ENCODE results near the gene MUC3A.

Gene MUC3A

GRCh38 chr7:101012931-101013330 is 63.6 kb downstream of the MUC3A start:
- Histone ChIP-seq H3K27ac (ENCODE audit: insufficient read depth, low read length, poor library complexity, severe bottlenecking) (no peak overlapping the region), H3K36me3 (ENCODE audit: control insufficient read depth, insufficient read depth, low read length) (no peaks in the 10 kb centered on the region), H3K27me3 (replicated peaks; ENCODE audit: control insufficient read depth, insufficient read depth, low read length, poor library complexity, severe bottlenecking) (no peaks in the 10 kb centered on the region), H3K4me1 (ENCODE audit: control insufficient read depth, insufficient read depth, low read length, poor library complexity, severe bottlenecking) (no peaks in the 10 kb centered on the region), H3K9me3 (ENCODE audit: control insufficient read depth, low read length) (no peaks in the 10 kb centered on the region), H3K4me3 (ENCODE audit: insufficient read depth, low read depth, low read length, poor library complexity, severe bottlenecking) (no peak overlapping the region)
- DNase-seq = no peak

- Histone ChIP-seq H3K4me1 (ENCODE audit: control insufficient read depth, insufficient read depth, low read length, poor library complexity, severe bottlenecking) (peaks cover 5% of the 10 kb centered on the region), H3K4me3 (ENCODE audit: insufficient read depth, low read depth, low read length, poor library complexity, severe bottlenecking) (no peak overlapping the region), H3K36me3 (ENCODE audit: control insufficient read depth, insufficient read depth, low read length) (no peaks in the 10 kb centered on the region), H3K9me3 (ENCODE audit: control insufficient read depth, low read length) (no peaks in the 10 kb centered on the region), H3K27ac (ENCODE audit: insufficient read depth, low read length, poor library complexity, severe bottlenecking) (no peak overlapping the region), H3K27me3 (replicated peaks; ENCODE audit: control insufficient read depth, insufficient read depth, low read length, poor library complexity, severe bottlenecking) (no peaks in the 10 kb centered on the region)
- DNase-seq = no peak
These were observed 66.3 kb downstream of the MUC3A start for GRCh38 chr7:101015626-101016025.

DNA sequence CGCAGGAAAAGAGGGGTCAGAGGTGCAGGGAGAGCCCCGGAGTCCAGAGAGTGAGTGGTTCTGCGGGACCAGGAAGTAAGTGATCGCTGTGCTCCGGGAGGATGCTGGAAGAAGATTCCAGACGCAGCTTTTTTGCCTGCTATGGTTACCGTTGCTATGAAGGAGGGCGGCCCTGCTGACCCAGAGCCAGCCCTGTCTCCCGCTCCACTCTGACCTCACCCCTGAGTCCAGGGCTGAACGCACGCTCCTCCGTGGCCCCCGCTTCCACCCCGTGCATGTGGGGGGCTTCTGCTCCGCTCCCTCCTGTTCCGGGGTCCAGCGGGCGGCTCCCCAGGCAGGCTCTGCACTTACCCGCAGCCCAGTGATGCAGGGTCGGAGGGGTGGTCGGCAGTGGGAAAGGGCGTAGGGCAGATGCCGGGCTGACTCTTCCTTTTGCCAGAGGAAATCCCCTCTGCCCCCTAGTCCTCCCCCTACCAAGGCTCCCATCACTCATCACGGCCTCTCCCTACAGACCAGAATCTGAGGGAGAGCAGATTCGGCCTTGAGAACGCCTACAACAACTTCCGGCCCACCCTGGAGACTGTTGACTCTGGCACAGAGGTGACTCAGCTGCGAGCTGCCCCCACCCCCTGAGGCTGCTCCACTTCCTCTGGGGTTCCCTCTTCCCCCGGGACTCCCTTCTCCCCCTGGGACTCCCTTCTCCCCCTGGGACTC is 67.9 kb downstream of the MUC3A start:
- peak overlapping the region; percentile 81 for H3K4me3 ChIP-seq (ENCODE audit: insufficient read depth, low read depth, low read length, poor library complexity, severe bottlenecking)
- peaks cover 5% of the 10 kb centered on the region for H3K4me1 ChIP-seq (ENCODE audit: control insufficient read depth, insufficient read depth, low read length, poor library complexity, severe bottlenecking)
- H3K27me3 ChIP-seq (replicated peaks; ENCODE audit: control insufficient read depth, insufficient read depth, low read length, poor library complexity, severe bottlenecking) = no peaks in the 10 kb centered on the region
- H3K27ac ChIP-seq (ENCODE audit: insufficient read depth, low read length, poor library complexity, severe bottlenecking) = peak overlapping the region; percentile 48
- H3K36me3 ChIP-seq (ENCODE audit: control insufficient read depth, insufficient read depth, low read length) = no peaks in the 10 kb centered on the region
- DNase-seq = peak; percentile 38 to 43 (median 43)
- H3K9me3 ChIP-seq (ENCODE audit: control insufficient read depth, low read length) = no peaks in the 10 kb centered on the region

All from effector memory CD4-positive, alpha-beta T cell (primary cell).